HK-2 (cell line): ENCODE measurements around the gene EHMT2.
"Not testable (repeated sequence)": the region's sequence is repeated elsewhere in the genome, so short reads cannot be mapped to it uniquely, and the experiment has no call there.

ENCODE experiments used
- DNase-seq: peaks from one replicate; pipeline ENCODE4 v3.0.0-alpha.2; 2018; ENCODE audit not compliant: unreplicated experiment

Gene EHMT2

GRCh38 chr6:31915351-31915750 lies 17.9 kb upstream of the EHMT2 start:
- no peak for DNase-seq

- DNase-seq, result no peak
Observed at GRCh38 chr6:31911826-31912585, 14.5 kb upstream of the EHMT2 start.

DNA sequence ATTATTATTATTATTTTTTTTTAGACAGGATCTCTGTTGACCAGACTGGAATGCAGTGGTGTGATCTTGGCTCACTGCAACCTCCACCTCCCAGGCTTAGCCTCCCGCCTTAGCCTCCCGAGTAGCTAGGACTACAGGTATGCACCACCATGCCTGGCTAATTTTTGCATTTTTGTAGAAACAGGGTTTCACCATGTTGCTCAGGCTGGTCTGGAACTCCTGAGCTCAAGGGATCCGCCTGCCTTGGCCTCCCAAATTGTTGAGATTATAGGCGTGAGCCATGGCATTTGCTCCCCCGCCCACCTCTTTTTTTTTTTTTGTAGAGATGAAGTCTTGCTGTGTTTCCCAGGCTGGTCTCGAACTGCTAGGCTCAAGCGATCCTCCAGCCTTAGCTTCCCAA lies 11.8 kb upstream of the EHMT2 start:
- not testable (repeated sequence) for DNase-seq

GRCh38 chr6:31908791-31909190 lies 11.3 kb upstream of the EHMT2 start:
- no peak for DNase-seq

DNA sequence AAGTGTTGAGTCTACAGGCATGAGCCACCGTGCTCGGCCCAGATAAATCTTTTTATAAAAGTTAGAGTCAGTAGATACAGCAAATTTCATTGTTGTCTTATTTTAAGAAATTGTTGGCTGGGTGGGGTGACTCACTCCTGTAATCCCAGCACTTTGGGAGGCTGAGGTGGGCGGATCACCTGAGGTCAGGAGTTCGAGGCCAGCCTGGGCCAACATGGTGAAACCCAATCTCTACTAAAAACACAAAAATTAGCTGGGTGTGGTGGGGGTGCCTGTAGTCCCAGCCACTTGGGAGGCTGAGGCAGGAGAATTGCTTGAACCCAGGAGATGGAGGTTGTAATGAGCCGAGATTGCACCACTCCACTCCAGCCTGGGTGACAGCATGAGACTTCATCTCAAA lies 10.8 kb upstream of the EHMT2 start:
- not testable (repeated sequence) for DNase-seq

DNA sequence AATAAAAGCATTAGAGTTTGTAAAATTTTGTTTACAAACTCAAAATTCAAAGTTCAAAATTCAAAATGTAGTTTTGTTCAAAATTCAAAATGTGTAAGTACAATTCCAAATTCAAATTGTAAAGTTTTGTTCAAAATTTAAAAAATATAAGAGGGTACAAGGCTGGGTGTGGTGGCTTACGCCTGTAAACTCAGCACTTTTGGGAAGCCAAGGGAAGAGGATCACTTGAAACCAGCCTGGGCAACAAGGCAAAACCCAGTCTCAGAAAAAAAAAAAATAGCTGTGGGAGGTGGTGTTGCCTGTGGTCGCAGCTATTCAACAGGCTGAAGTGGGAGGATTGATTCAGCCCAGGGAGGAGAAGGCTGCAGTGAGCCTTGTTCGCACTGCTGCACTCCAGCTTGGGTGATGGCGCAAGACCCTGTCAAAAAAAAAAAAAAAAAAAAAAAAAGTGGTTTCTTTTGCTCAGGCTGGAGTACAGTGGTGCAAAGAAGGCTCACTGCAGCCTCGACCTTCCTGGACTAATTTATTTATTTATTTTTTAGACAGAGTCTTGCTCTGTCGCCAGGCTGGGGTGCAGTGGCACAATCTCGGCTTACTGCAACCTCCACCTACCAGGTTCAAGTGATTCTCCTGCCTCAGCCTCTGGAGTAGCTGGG lies 9.8 kb upstream of the EHMT2 start:
- peak; percentile 45 for DNase-seq

- DNase-seq, result not testable (repeated sequence)
Observed at GRCh38 chr6:31906727-31907126, 9.2 kb upstream of the EHMT2 start.

GRCh38 chr6:31906122-31906521 lies 8.6 kb upstream of the EHMT2 start:
- DNase-seq, result no peak

GRCh38 chr6:31905041-31905440 lies 7.5 kb upstream of the EHMT2 start:
- DNase-seq, result no peak

DNA sequence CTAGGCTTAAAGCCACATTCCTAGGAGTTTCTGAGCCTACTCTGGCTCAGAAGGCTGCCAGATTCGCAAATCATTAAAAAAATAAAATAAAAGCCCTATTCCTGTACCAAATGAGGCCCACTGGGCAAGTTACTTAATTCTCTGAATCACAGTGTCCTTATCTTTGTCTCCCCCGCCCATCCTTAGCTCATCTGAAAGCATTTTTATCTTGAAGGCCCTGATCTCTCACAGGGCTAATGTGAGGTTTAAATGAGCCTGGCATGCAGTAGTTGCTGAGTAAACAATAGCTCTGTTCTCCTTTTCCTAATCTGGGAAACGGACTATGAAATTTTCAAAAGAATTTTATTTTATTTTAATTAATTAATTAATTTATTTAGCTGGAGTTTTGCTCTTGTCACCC lies 6.5 kb upstream of the EHMT2 start:
- no peak for DNase-seq

- peak; percentile 86 for DNase-seq
Observed at GRCh38 chr6:31901953-31902643, 4.6 kb upstream of the EHMT2 start, which contains the start of gene ZBTB12. ZBTB12 (minus strand) TSS chr6:31902086; CDS start chr6:31901305, 781 bp downstream.

- DNase-seq, result no peak
Observed at GRCh38 chr6:31901415-31901952, 4.0 kb upstream of the EHMT2 start.

- no peak for DNase-seq
Observed at GRCh38 chr6:31900917-31901414, 3.5 kb upstream of the EHMT2 start.

DNA sequence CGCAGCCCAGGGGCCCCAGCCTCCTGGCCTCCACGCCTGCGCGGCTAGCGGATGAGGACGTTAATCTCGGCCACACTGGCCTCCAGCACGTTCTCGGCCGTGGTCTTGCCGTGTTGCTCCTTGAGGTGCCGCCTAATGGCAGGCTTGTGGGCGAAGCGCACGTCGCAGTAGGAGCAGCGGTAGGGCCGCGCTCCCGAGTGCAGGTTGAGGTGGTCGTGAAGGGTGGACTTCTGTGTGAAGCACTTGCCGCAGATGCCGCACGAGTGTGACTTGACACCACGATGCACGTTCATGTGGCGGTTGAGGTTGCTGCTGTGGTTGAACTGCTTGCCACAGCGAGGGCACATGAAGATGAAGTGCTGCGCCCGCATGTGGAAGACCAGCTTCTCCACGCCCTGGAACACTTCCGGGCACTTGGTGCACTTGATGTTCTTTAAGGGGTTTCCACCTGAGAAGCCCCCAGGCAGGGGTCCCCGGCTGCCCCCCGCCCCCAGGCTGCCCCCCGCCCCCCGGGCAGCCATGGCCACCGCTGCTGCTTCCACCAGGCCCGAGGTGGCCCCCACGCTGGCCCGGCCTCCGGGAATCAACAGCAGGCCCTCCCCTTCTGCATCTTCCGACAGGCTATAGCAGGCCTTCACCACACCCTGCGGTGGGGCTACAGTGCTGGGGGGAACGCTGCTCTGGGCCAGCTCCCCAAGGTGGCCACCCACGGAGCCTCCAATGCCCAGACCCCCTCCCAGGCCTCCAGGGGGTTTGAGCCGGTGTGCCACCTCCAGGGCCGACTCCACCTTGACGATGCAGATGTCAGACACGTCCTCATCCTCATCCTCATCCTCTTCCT lies 2.6 kb upstream of the EHMT2 start:
- no peak for DNase-seq

DNA sequence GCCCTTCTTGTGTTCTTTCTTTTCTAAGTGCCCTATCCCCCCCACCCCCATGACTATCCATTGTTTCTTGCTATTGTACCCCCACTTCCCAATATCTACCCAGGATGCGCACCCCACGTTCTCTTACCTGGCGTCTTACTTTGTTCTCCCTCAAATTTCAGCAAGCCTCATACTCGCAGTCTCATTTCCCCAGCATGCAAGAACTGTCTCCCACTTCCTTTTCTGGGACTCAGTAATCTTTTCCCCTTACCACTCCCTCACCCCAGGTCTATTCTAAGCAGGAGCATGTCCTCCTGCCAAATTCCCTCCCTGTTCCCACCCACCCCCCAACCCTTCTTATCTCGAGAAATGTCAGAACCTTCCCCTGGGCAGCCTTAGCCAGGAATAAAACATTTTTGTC lies 1.7 kb upstream of the EHMT2 start:
- DNase-seq, result no peak

GRCh38 chr6:31898383-31899011 lies 999 bp upstream of the EHMT2 start:
- no peak for DNase-seq

GRCh38 chr6:31896856-31897611 lies 464 bp downstream of the EHMT2 start:
- no peak for DNase-seq

DNA sequence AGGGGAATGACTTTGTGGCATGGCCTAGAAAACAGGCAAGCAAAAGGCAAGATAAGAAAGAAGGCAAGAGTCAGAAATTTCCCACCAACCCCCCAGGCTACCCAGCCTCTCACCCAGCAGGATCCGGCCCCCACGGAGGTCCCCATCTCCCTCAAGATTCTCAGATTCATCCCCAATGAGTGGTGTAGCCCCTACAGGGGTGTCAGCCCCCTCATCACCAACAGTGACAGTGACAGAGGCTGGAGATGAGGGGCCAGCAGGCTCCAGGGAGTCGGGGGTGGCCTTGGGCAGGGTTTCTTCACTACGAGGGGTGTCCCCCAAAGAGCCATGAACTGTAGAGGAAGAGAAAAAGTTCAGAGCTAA lies 1.0 kb downstream of the EHMT2 start:
- DNase-seq, result no peak

- no peak for DNase-seq
Observed at GRCh38 chr6:31892821-31893220, 4.7 kb downstream of the EHMT2 start.

DNA sequence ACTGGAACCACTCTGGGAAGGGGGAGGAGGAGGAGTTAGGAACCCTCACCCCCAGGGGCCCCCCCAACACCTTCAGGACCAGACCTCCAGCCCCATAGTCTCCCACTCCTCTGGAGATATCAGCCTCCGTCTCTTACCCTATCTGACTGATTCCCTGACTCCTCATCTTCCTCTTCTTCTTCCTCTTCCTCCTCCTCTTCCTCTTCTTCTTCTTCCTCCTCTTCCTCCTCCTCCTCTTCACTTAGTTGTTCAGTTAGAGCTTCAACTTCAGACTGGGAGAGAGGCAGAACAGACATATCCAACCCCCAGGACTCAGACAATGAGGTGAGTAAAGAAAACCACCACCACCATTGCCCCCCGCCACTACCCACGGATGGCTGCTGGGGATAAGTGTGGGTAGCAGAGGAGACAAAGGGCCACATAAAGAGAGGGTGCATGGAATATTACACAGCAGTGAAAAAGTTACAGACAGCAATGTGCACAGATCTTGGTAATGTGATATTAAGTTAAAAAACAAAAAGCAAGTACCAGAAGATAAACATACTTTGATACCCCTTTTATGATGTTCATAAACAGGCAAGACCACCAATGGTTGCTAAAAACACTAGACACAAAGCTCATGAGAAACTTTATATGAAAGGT lies 8.0 kb downstream of the EHMT2 start:
- no peak for DNase-seq
